Fibroblast of pulmonary artery (primary cell): ENCODE data around the gene TTC34.

ENCODE experiments used
- DNase-seq: peaks from one replicate; pipeline ENCODE4 v3.0.0-alpha.2; 2010; ENCODE audit warnings: low read depth
- H3K4me3 ChIP-seq: replicated peaks from 2 replicates; pipeline ENCODE4 v1.5.1; 2011; ENCODE audit warnings: low read depth, mild to moderate bottlenecking, control low read depth, low read length, moderate library complexity
- CTCF ChIP-seq: IDR thresholded peaks from 2 replicates; pipeline ENCODE4 v1.5.1; 2011; ENCODE audit warnings: mild to moderate bottlenecking, control low read depth, low read length, inconsistent platforms; ENCODE audit errors: missing control alignments

The TTC34 gene

GRCh38 chr1:2801535-2802291, at the start of gene TTC34:
TSS of gene TTC34 (minus strand) at chr1:2801693. CDS start at chr1:2800827, 866 bp downstream.
- no peak for DNase-seq
- TF ChIP-seq CTCF = no peak
- H3K4me3 ChIP-seq = no peak within 1 kb of the TSS

GRCh38 chr1:2850502-2850901, 49.0 kb upstream of the TTC34 start:
- no peak for DNase-seq
- H3K4me3 ChIP-seq = no peak overlapping the region
- no peak for TF ChIP-seq CTCF

- no peak overlapping the region for H3K4me3 ChIP-seq
- DNase-seq = no peak
- no peak for TF ChIP-seq CTCF
These were observed 46.6 kb upstream of the TTC34 start for GRCh38 chr1:2848006-2848670.

- H3K4me3 ChIP-seq = no peak overlapping the region
- DNase-seq = no peak
- no peak for TF ChIP-seq CTCF
These were observed 45.8 kb upstream of the TTC34 start for GRCh38 chr1:2847086-2847985.

GRCh38 chr1:2845869-2846268, 44.4 kb upstream of the TTC34 start:
- no peak for DNase-seq
- TF ChIP-seq CTCF = no peak
- no peak overlapping the region for H3K4me3 ChIP-seq

GRCh38 chr1:2840036-2840809, 38.7 kb upstream of the TTC34 start:
- no peak for TF ChIP-seq CTCF
- DNase-seq = no peak
- H3K4me3 ChIP-seq = no peak overlapping the region
